B cell (primary cell): ENCODE results near the gene CEP78. TPM values are rescaled to one million over a fixed set of nuclear protein-coding genes. Genes with fewer than 3 reads are reported as not detected.
"Not testable (repeated sequence)": the region's sequence is repeated elsewhere in the genome, so short reads cannot be mapped to it uniquely, and the experiment has no call there.

Experiments
- ATAC-seq: fragments of 200-7000 bp; cut with Tn5 transposase; one replicate; pipeline ENCODE4 v1.10.0; 2021; ENCODE audit warnings: low read depth, mild to moderate bottlenecking, moderate number of reproducible peaks, moderate library complexity
- CTCF ChIA-PET: fragments of 350-600 bp; sonication (Branson Sonifier 250); formaldehyde crosslinking; loops from one replicate; lab custom pipeline; 2021; ENCODE audit warnings: antibody characterized with exemption, inconsistent platforms; lab: Charles Lee
- POLR2A ChIA-PET: fragments of 350-600 bp; sonication (Branson Sonifier 250); formaldehyde crosslinking; loops from one replicate; lab custom pipeline; 2021; ENCODE audit warnings: antibody characterized with exemption; lab: Charles Lee
- DNase-seq: peaks from one replicate; pipeline ENCODE4 v3.0.0; 2013
- H2AFZ ChIP-seq: 2 replicates; pipeline ENCODE4 v1.6.1; 2012; ENCODE audit warnings: mild to moderate bottlenecking, low read depth, low read length; ENCODE audit not compliant: insufficient read depth, poor library complexity, severe bottlenecking
- H3K27ac ChIP-seq, 2 donors: 1 replicate in 1 of 2; 2 replicates in 1 of 2; pipeline ENCODE4 v1.5.1; 2012 to 2013; ENCODE audit warnings: low read length in 2 of 2, mild to moderate bottlenecking in 2 of 2, moderate library complexity in 1 of 2
- H3K27me3 ChIP-seq, 4 experiments: fragments of 200-600 bp in 1 of 4; sonication (generic) in 1 of 4; replicated peaks in 1 of 4; 1 replicate in 2 of 4; 2 replicates in 2 of 4; pipeline versions ENCODE4 v1.6.1 to v1.7.0; 2013 to 2016; ENCODE audit warnings: low read length in 3 of 4, mild to moderate bottlenecking in 2 of 4, mixed read lengths in 1 of 4, moderate library complexity in 1 of 4; ENCODE audit not compliant: insufficient read depth in 4 of 4, control insufficient read depth in 3 of 4; ENCODE audit errors: control extremely low read depth in 1 of 4
- H3K36me3 ChIP-seq, 2 experiments: replicated peaks in 1 of 2; 1 replicate in 1 of 2; 2 replicates in 1 of 2; pipeline versions ENCODE4 v1.6.1 to v1.7.1; 2013; ENCODE audit warnings: low read length in 1 of 2; ENCODE audit not compliant: insufficient read depth in 2 of 2, control insufficient read depth in 1 of 2; ENCODE audit errors: control extremely low read depth in 1 of 2, extremely low read depth in 1 of 2
- H3K4me1 ChIP-seq, 2 donors: fragments of 200-600 bp in 1 of 2; sonication (generic) in 1 of 2; 1 replicate in 1 of 2; 2 replicates in 1 of 2; pipeline versions ENCODE4 v1.5.1 to v1.6.1; 2013 to 2017; ENCODE audit warnings: low read length in 2 of 2; ENCODE audit not compliant: control insufficient read depth in 2 of 2, insufficient read depth in 2 of 2
- H3K4me2 ChIP-seq: replicated peaks from 2 replicates; pipeline ENCODE3; 2012; ENCODE audit warnings: mild to moderate bottlenecking, low read depth, low read length; ENCODE audit not compliant: poor library complexity, severe bottlenecking
- H3K4me3 ChIP-seq, 5 experiments: fragments of 200-600 bp in 1 of 5; sonication (generic) in 1 of 5; 1 replicate in 3 of 5; 2 replicates in 2 of 5; pipeline versions ENCODE4 v1.5.1 to v1.7.0; 2011 to 2016; ENCODE audit warnings: low read length in 4 of 5, mild to moderate bottlenecking in 4 of 5, low read depth in 2 of 5, control low read depth in 1 of 5, moderate library complexity in 1 of 5; ENCODE audit not compliant: insufficient read depth in 1 of 5; ENCODE audit errors: control extremely low read depth in 1 of 5, extremely low read depth in 1 of 5
- H3K79me2 ChIP-seq: fragments of 200-600 bp; sonication (generic); one replicate; pipeline ENCODE4 v1.6.0; 2016; ENCODE audit warnings: low read length; ENCODE audit not compliant: control insufficient read depth, insufficient read depth
- H3K9ac ChIP-seq: fragments of 200-600 bp; sonication (generic); 2 replicates; pipeline ENCODE4 v1.6.1; 2017; ENCODE audit warnings: mild to moderate bottlenecking, low read length, moderate library complexity
- H3K9me3 ChIP-seq, 3 donors: one replicate each; pipeline versions ENCODE4 v1.6.1 to v1.7.1; 2013; ENCODE audit warnings: low read length in 2 of 3; ENCODE audit not compliant: control insufficient read depth in 2 of 3, insufficient read depth in 1 of 3; ENCODE audit errors: control extremely low read depth in 1 of 3
- H4K20me1 ChIP-seq: 2 replicates; pipeline ENCODE4 v1.6.0; 2012; ENCODE audit warnings: mild to moderate bottlenecking, low read length; ENCODE audit not compliant: insufficient read depth, control insufficient read depth, poor library complexity, severe bottlenecking
- H3K27ac Mint-ChIP-seq: one replicate; pipeline ENCODE4 v1.8.0; 2021; ENCODE audit warnings: mixed read lengths
- H3K27me3 Mint-ChIP-seq: one replicate; pipeline ENCODE4 v1.8.0; 2021; ENCODE audit warnings: mixed read lengths
- H3K4me1 Mint-ChIP-seq: one replicate; pipeline ENCODE4 v1.8.0; 2021; ENCODE audit warnings: mixed read lengths
- H3K4me3 Mint-ChIP-seq: one replicate; pipeline ENCODE4 v1.8.0; 2021; ENCODE audit warnings: mixed read lengths
- H3K9me3 Mint-ChIP-seq: one replicate; pipeline ENCODE4 v1.8.0; 2022; ENCODE audit warnings: mixed read lengths; ENCODE audit not compliant: insufficient read depth
- CTCF ChIP-seq: fragments of 200-600 bp; IDR thresholded peaks from one replicate; pipeline ENCODE4 v1.8.0; 2022; ENCODE audit warnings: antibody characterized with exemption, mild to moderate bottlenecking
- EZH2 ChIP-seq: IDR thresholded peaks from 2 replicates; pipeline ENCODE4 v1.6.1; 2012; ENCODE audit warnings: borderline replicate concordance, low read depth, mild to moderate bottlenecking, moderate library complexity, low read length; ENCODE audit not compliant: insufficient read depth, poor library complexity, severe bottlenecking
- WGBS: methylation state at CpG from one replicate; pipeline ENCODE4 v1.1.5; 2013; ENCODE audit warnings: missing lambda C conversion rate; ENCODE audit not compliant: insufficient coverage; 5-methylcytosine and 5-hydroxymethylcytosine counted together
- intact Hi-C: fragments of 100-400 bp; cut with micrococcal nuclease; formaldehyde crosslinking; loops from one replicate; pipeline ENCODE4 v1.10.0; 2022
- polyA plus RNA-seq: library from polyadenylated mRNA; depleted of rRNA; stranded (reverse); fragments of >200 nt; gene quantifications from 2 replicates; pipeline ENCODE4 v1.2.3, GENCODE V29; 2012
- total RNA-seq, 2 donors: library from RNA; stranded (reverse); fragments of 120-200 nt in 1 of 2; gene quantifications; 1 replicate in 1 of 2; 2 replicates in 1 of 2; pipeline versions ENCODE4 v1.2.3 to v1.2.4, GENCODE V29; 2013 to 2022

CEP78 gene
- total and polyA plus RNA-seq, 2 donors (not counting 1 experiment from before 2014, with no cell fraction given) = 7.2 to 28.8 TPM

GRCh38 chr9:78191931-78192330, 43.9 kb upstream of the CEP78 start:
- Histone ChIP-seq H3K4me3 (no peak overlapping the region), H3K36me3 (no peaks in the 10 kb centered on the region), H3K27me3 (no peaks in the 10 kb centered on the region), H3K4me2 (no peak overlapping the region), H2AFZ (no peak overlapping the region), H4K20me1 (no peaks in the 10 kb centered on the region), H3K4me1 (peaks cover 41 to 43% of the 10 kb centered on the region in 2 donors), H3K79me2 (no peaks in the 10 kb centered on the region), H3K27ac (no peak overlapping the region), H3K9ac (no peak overlapping the region), H3K9me3 (no peaks in the 10 kb centered on the region)
- Mint-ChIP-seq H3K4me1 (peaks cover 43% of the 10 kb centered on the region), H3K4me3 (no peak overlapping the region), H3K27ac (no peak overlapping the region), H3K9me3 (no peaks in the 10 kb centered on the region), H3K27me3 (no peaks in the 10 kb centered on the region)
- ATAC-seq (no peak), DNase-seq (no peak)
- intact Hi-C loops = no loop called here
- no peak for TF ChIP-seq EZH2
- no peak for TF ChIP-seq CTCF
- ChIA-PET POLR2A (no interaction called here), CTCF (no interaction called here)

GRCh38 chr9:78196258-78196657, 39.6 kb upstream of the CEP78 start:
- ATAC-seq (peak; percentile 41), DNase-seq (peak; percentile 49)
- Histone ChIP-seq H3K27ac (peak overlapping the region in 1 of 2 donors; percentile 48), H3K27me3 (no peaks in the 10 kb centered on the region), H4K20me1 (no peaks in the 10 kb centered on the region), H3K4me1 (peaks cover 38 to 42% of the 10 kb centered on the region in 2 donors), H3K4me3 (peak overlapping the region in 3 of 5 experiments; percentile 8 to 36 (median 16)), H3K36me3 (no peaks in the 10 kb centered on the region), H3K9me3 (peaks cover 0 to 13% (median 9%) of the 10 kb centered on the region in 3 donors), H2AFZ (no peak overlapping the region), H3K4me2 (peak overlapping the region; percentile 63), H3K9ac (peak overlapping the region; percentile 41), H3K79me2 (no peaks in the 10 kb centered on the region)
- intact Hi-C loops = loop anchor here (2.0 kb wide), 1 partner anchor 15 kb away; no protein-coding TSS in a partner anchor
- peak overlapping the region; percentile 73 for H3K4me3 Mint-ChIP-seq
- ChIA-PET POLR2A (no interaction called here), CTCF (interaction anchor here (1.0 kb wide), 1 partner anchor 15 kb away, joined by 3 read pairs; no protein-coding TSS in a partner anchor)
- 0% methylated on average over 1 of the region's 1 CpG for WGBS
- TF ChIP-seq EZH2 = no peak
- TF ChIP-seq CTCF = no peak
- no peaks in the 10 kb centered on the region for H3K27me3 Mint-ChIP-seq
- peaks cover 47% of the 10 kb centered on the region for H3K4me1 Mint-ChIP-seq
- H3K27ac Mint-ChIP-seq = peak overlapping the region; percentile 74
- peaks cover 3% of the 10 kb centered on the region for H3K9me3 Mint-ChIP-seq

- H2AFZ ChIP-seq = peak overlapping the region; percentile 67
Observed at GRCh38 chr9:78201158-78201777, 34.6 kb upstream of the CEP78 start.

More at GRCh38 chr9:78201158-78201777, 34.6 kb upstream of the CEP78 start:
- H3K27me3 Mint-ChIP-seq, H3K27me3 ChIP-seq, H4K20me1 ChIP-seq, H3K79me2 ChIP-seq, H3K36me3 ChIP-seq, intact Hi-C loops, POLR2A ChIA-PET: not testable (repeated sequence)
- Histone ChIP-seq H3K9ac (peak overlapping the region; percentile 49), H3K4me3 (peak overlapping the region in 3 of 5 experiments; percentile 4 to 50 (median 8)), H3K4me2 (peak overlapping the region; percentile 43), H3K4me1 (peaks cover 27 to 31% of the 10 kb centered on the region in 2 donors), H3K27ac (peak overlapping the region; percentile 20 to 59), H3K9me3 (peaks cover 0 to 21% (median 21%) of the 10 kb centered on the region in 3 donors)
- WGBS = 41% methylated on average over 15 of the region's 16 CpGs
- Mint-ChIP-seq H3K27ac (peak overlapping the region; percentile 84), H3K4me1 (peaks cover 40% of the 10 kb centered on the region), H3K4me3 (peak overlapping the region; percentile 64), H3K9me3 (peaks cover 23% of the 10 kb centered on the region)
- peak; percentile 64 for DNase-seq
- CTCF ChIA-PET = interaction anchor here (0.6 kb wide), 1 partner anchor 163 kb away, joined by 5 read pairs; no protein-coding TSS in a partner anchor
- ATAC-seq = peak; percentile 64
